T-helper 2 cell treated with Interferon-gamma antibody and Interleukin-4, amounts not matched to agents 5 μg/mL and 100 μg/mL, for 36 hours (primary cell): ENCODE results near the gene MYL4.
A peak's percentile ranks its signal among the peaks of the same experiment; 100 is the strongest.

Experiments used
- DNase-seq: peaks from one replicate; pipeline ENCODE4 v3.0.0; 2021; ENCODE audit warnings: low spot score
- H3K27ac Mint-ChIP-seq: one replicate; pipeline ENCODE4 v1.8.0; 2021; ENCODE audit warnings: mild to moderate bottlenecking, mixed read lengths
- H3K27me3 Mint-ChIP-seq: one replicate; pipeline ENCODE4 v1.8.0; 2021; ENCODE audit warnings: low read depth, mixed read lengths
- H3K36me3 Mint-ChIP-seq: one replicate; pipeline ENCODE4 v1.8.0; 2021; ENCODE audit warnings: low read depth, mixed read lengths
- H3K4me1 Mint-ChIP-seq: one replicate; pipeline ENCODE4 v1.8.0; 2021; ENCODE audit warnings: low read depth, mixed read lengths
- H3K4me3 Mint-ChIP-seq: one replicate; pipeline ENCODE4 v1.8.0; 2022; ENCODE audit warnings: mild to moderate bottlenecking, moderate library complexity, mixed read lengths
- H3K9me3 Mint-ChIP-seq: one replicate; pipeline ENCODE4 v1.8.0; 2021; ENCODE audit warnings: mixed read lengths

The MYL4 gene

GRCh38 chr17:47184681-47185080, 24.5 kb upstream of the MYL4 start:
- DNase-seq, result no peak
- H3K9me3 Mint-ChIP-seq, result no peaks in the 10 kb centered on the region
- H3K27ac Mint-ChIP-seq, result no peak overlapping the region

DNA sequence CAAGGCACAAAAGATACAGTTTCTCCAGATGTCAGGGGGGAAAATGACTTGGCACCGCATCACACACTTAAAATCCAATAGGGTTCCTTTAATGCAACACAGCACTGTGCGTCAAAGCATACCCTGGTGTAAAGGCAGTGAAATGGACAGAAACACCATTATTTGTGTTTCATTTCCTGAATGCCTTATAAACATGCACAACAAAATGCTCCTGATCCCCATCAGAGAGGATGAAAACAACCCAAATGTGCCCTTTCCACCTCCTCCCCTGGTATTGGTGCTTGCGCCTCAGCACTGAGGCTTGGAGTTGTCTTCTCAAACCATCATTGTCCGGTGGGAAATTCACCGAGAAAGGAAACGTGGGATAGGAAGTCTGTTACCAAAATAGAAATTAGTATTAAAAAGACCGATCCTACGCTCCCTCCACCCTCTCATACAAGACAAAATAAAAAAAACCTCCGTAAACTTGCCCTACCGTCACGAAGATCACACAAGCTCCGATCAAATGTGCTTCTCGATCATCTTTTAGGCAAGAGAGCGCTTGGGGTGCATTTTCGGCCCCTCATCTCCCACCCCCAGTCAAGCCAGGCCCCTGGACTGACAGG, 20.8 kb upstream of the MYL4 start:
- peaks cover 43% of the 10 kb centered on the region for H3K4me1 Mint-ChIP-seq
- H3K27ac Mint-ChIP-seq, result peak overlapping the region; percentile 92
- H3K27me3 Mint-ChIP-seq, result no peaks in the 10 kb centered on the region
- H3K4me3 Mint-ChIP-seq, result peak overlapping the region; percentile 95
- DNase-seq, result peak; percentile 10
- no peaks in the 10 kb centered on the region for H3K9me3 Mint-ChIP-seq
- peaks cover 7% of the 10 kb centered on the region for H3K36me3 Mint-ChIP-seq

More at GRCh38 chr17:47184681-47185080, 24.5 kb upstream of the MYL4 start:
- peaks cover 15% of the 10 kb centered on the region for H3K36me3 Mint-ChIP-seq
- H3K4me3 Mint-ChIP-seq, result no peak overlapping the region
- H3K4me1 Mint-ChIP-seq, result peaks cover 48% of the 10 kb centered on the region
- no peaks in the 10 kb centered on the region for H3K27me3 Mint-ChIP-seq

DNA sequence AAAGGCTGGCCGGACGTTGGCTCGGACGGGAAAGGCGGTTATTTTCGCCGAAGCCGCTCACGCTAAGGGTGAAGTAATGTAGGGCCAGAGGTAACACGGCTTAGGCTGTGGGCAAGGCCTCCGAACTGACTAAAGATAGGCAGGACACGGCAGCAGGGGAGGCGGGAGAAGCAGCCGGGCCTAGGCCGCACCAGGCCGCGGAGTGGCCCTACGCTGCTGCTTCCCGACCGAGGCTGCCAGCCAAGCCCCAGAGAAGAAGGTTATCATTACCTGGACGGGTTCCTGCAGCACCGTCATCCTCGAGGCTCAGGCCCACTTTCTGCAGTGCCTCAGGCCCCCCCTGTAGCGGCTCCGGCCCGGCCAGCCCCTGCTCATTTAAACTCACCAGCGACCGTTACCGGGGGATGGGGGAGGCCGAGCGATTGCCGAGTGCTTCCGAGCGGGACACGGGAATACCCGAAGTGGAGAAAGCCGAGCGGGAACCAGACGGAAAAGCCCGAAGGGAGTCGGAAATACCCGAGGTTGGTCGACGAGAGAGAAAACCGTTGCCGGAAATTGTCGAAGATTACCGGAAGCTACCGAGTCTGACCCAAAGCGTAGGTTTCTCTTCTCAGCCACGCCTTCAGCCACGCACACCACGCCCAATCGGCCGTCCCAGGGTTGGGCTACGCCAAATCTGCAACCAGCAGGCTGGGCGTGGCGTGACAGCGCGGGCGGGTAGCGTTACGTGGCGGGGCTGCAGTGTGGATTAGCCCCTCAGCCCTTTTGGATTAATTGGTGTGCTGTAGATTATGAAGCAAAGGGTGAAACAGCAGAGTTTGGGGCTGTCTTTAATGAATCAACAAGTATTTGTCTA, 20.0 kb upstream of the MYL4 start, which contains the start of gene CDC27:
Gene CDC27 (minus strand): TSS at position 420 of the 856 bp plus-strand sequence. CDS start 123 bp downstream, at position 297.
- peak within 1 kb of the TSS; percentile 92 for H3K27ac Mint-ChIP-seq
- DNase-seq, result peak; percentile 99
- peaks cover 7% of the 10 kb centered on the region for H3K36me3 Mint-ChIP-seq
- H3K9me3 Mint-ChIP-seq, result no peaks in the 10 kb centered on the region
- H3K4me3 Mint-ChIP-seq, result peak within 1 kb of the TSS; percentile 95
- no peaks in the 10 kb centered on the region for H3K27me3 Mint-ChIP-seq
- peaks cover 41% of the 10 kb centered on the region for H3K4me1 Mint-ChIP-seq

- peaks cover 34% of the 10 kb centered on the region for H3K4me1 Mint-ChIP-seq
- no peak for DNase-seq
- H3K27me3 Mint-ChIP-seq, result no peaks in the 10 kb centered on the region
- no peaks in the 10 kb centered on the region for H3K9me3 Mint-ChIP-seq
- peak overlapping the region; percentile 92 for H3K27ac Mint-ChIP-seq
- peak overlapping the region; percentile 95 for H3K4me3 Mint-ChIP-seq
- H3K36me3 Mint-ChIP-seq, result peaks cover 7% of the 10 kb centered on the region
Observed at GRCh38 chr17:47189732-47190237, 19.4 kb upstream of the MYL4 start.

- Mint-ChIP-seq H3K36me3 (peaks cover 7% of the 10 kb centered on the region), H3K27ac (peak overlapping the region; percentile 92)
Observed at GRCh38 chr17:47190243-47190642, 18.9 kb upstream of the MYL4 start.

DNA sequence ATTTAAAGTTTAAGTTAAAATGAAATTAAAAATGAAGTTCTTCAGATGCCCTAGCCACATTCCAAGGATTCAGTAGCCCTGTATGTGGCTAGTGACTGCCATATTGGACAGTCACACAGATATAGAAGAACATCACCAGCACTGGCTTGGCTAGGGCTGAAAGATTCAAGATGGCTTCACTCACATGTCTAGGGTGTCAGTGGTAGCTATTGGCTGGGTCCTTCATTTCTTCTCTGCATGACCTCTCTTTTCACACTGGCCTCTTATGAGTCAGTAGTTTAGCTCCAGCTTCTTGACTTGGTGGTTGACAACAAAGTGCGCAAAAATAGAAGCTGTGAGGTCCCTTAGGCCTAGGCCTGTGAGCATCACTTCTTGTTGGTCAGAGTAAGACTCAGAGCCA, 18.4 kb upstream of the MYL4 start:
- Mint-ChIP-seq H3K4me1 (peaks cover 32% of the 10 kb centered on the region), H3K4me3 (no peak overlapping the region), H3K9me3 (no peaks in the 10 kb centered on the region), H3K36me3 (peaks cover 7% of the 10 kb centered on the region), H3K27me3 (peaks cover 3% of the 10 kb centered on the region), H3K27ac (peak overlapping the region; percentile 11)
- no peak for DNase-seq

More at GRCh38 chr17:47190243-47190642, 18.9 kb upstream of the MYL4 start:
- Mint-ChIP-seq H3K4me1 (peaks cover 33% of the 10 kb centered on the region), H3K4me3 (peak overlapping the region; percentile 95), H3K27me3 (no peaks in the 10 kb centered on the region), H3K9me3 (no peaks in the 10 kb centered on the region)
- DNase-seq, result no peak

- Mint-ChIP-seq H3K4me1 (peaks cover 21% of the 10 kb centered on the region), H3K27me3 (peaks cover 7% of the 10 kb centered on the region), H3K36me3 (no peaks in the 10 kb centered on the region), H3K27ac (no peak overlapping the region), H3K9me3 (no peaks in the 10 kb centered on the region), H3K4me3 (no peak overlapping the region)
- no peak for DNase-seq
Observed at GRCh38 chr17:47192554-47192953, 16.6 kb upstream of the MYL4 start.

DNA sequence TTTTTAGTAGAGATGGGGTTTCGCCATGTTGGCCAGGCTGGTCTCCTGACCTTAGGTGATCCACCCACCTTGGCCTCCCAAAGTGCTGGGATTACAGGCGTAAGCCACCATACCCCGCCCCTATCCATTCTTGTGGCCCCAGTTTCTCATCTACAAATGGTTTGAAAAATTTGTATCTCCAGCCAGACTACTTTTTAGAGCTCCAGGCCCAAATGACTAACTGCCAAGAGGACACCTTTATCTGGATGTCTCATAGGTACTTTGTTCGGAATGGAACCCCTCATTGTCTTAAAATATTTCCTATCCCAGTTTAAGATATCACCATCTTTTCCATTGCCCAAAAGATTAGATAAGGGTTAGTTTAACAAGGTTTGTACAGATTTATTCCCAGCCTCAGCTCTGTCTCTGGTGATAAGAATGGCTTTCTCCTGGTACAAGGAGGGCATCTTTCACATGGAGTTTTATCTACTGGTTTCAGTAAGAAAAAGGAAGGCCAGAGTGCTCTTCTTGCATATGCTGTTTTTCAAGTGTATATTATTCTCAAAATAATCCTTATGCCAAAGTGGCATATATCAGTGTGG, 15.1 kb upstream of the MYL4 start:
- no peak for DNase-seq
- Mint-ChIP-seq H3K4me3 (no peak overlapping the region), H3K27me3 (peaks cover 7% of the 10 kb centered on the region), H3K36me3 (no peaks in the 10 kb centered on the region), H3K4me1 (peaks cover 19% of the 10 kb centered on the region), H3K9me3 (no peaks in the 10 kb centered on the region), H3K27ac (no peak overlapping the region)

- no peaks in the 10 kb centered on the region for H3K36me3 Mint-ChIP-seq
- no peak for DNase-seq
Observed at GRCh38 chr17:47197821-47198220, 11.3 kb upstream of the MYL4 start.

GRCh38 chr17:47199627-47200324, 9.4 kb upstream of the MYL4 start:
- no peaks in the 10 kb centered on the region for H3K9me3 Mint-ChIP-seq
- H3K4me3 Mint-ChIP-seq, result no peak overlapping the region
- H3K4me1 Mint-ChIP-seq, result peaks cover 27% of the 10 kb centered on the region
- DNase-seq, result no peak
- peaks cover 7% of the 10 kb centered on the region for H3K27me3 Mint-ChIP-seq
- peak overlapping the region; percentile 64 for H3K27ac Mint-ChIP-seq
- H3K36me3 Mint-ChIP-seq, result no peaks in the 10 kb centered on the region

More at GRCh38 chr17:47197821-47198220, 11.3 kb upstream of the MYL4 start:
- no peaks in the 10 kb centered on the region for H3K9me3 Mint-ChIP-seq
- peaks cover 7% of the 10 kb centered on the region for H3K27me3 Mint-ChIP-seq
- peaks cover 14% of the 10 kb centered on the region for H3K4me1 Mint-ChIP-seq
- H3K4me3 Mint-ChIP-seq, result no peak overlapping the region
- H3K27ac Mint-ChIP-seq, result no peak overlapping the region

- Mint-ChIP-seq H3K27me3 (peaks cover 7% of the 10 kb centered on the region), H3K36me3 (no peaks in the 10 kb centered on the region), H3K27ac (peak overlapping the region; percentile 64), H3K9me3 (no peaks in the 10 kb centered on the region), H3K4me1 (peaks cover 32% of the 10 kb centered on the region), H3K4me3 (no peak overlapping the region)
- no peak for DNase-seq
Observed at GRCh38 chr17:47200325-47200664, 8.9 kb upstream of the MYL4 start.

- H3K36me3 Mint-ChIP-seq, result no peaks in the 10 kb centered on the region
- H3K4me3 Mint-ChIP-seq, result no peak overlapping the region
- no peak for DNase-seq
- H3K27me3 Mint-ChIP-seq, result peaks cover under 1% of the 10 kb centered on the region
- H3K4me1 Mint-ChIP-seq, result peaks cover 41% of the 10 kb centered on the region
- H3K9me3 Mint-ChIP-seq, result no peaks in the 10 kb centered on the region
- no peak overlapping the region for H3K27ac Mint-ChIP-seq
Observed at GRCh38 chr17:47201166-47201565, 8.0 kb upstream of the MYL4 start.

GRCh38 chr17:47203984-47204721, 5.0 kb upstream of the MYL4 start:
- Mint-ChIP-seq H3K27ac (peak overlapping the region; percentile 91), H3K4me1 (peaks cover 51% of the 10 kb centered on the region), H3K9me3 (no peaks in the 10 kb centered on the region), H3K27me3 (no peaks in the 10 kb centered on the region), H3K36me3 (no peaks in the 10 kb centered on the region), H3K4me3 (peak overlapping the region; percentile 73)
- peak; percentile 68 for DNase-seq
